GM12873 (cell line): ENCODE data around the gene TYROBP.

Experiments
- TF ChIP-seq, protein P1 (sequence below): IDR thresholded peaks from 2 replicates; pipeline ENCODE4 v1.5.1; 2012; ENCODE audit warnings: low read depth, mild to moderate bottlenecking, moderate library complexity, low read length, control low read depth; ENCODE audit not compliant: insufficient read depth; ENCODE audit errors: missing control alignments

Gene TYROBP

DNA sequence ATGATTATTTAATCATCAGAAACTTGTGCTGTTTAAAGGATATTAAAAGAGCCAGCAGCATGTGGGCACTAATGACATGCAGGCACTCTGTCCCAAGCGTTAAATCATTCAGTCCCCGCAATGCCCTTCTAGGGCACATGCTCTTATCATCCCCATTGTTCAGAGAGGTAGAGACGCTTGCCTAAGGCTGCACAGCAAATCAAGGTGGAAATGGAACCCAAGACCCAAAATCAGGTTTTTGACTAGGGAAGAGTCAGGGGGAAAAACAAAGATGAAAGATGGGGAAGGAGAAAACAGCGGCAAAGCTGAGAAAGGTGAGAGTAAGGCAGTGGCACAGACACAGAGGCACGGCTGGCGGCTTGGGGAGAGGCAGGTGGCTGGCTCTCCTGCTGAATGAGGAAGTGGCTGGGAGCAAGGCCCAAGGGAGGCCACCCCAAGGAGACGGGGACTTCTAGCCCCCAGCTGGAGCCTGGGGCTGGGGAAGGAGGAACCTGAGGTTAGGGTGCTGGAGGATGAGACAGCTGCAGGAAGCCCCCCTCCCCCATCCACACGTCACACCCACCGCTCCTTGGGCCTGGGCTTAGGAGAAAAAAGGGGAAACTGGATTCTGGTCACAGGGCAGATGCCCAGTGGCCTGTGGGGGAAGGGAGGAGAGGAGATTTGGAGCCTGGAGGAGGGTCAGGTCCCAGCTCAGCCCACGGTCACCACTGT, 1.0 kb upstream of the TYROBP start:
- TF ChIP-seq, protein P1, sequence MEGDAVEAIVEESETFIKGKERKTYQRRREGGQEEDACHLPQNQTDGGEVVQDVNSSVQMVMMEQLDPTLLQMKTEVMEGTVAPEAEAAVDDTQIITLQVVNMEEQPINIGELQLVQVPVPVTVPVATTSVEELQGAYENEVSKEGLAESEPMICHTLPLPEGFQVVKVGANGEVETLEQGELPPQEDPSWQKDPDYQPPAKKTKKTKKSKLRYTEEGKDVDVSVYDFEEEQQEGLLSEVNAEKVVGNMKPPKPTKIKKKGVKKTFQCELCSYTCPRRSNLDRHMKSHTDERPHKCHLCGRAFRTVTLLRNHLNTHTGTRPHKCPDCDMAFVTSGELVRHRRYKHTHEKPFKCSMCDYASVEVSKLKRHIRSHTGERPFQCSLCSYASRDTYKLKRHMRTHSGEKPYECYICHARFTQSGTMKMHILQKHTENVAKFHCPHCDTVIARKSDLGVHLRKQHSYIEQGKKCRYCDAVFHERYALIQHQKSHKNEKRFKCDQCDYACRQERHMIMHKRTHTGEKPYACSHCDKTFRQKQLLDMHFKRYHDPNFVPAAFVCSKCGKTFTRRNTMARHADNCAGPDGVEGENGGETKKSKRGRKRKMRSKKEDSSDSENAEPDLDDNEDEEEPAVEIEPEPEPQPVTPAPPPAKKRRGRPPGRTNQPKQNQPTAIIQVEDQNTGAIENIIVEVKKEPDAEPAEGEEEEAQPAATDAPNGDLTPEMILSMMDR = no peak

DNA sequence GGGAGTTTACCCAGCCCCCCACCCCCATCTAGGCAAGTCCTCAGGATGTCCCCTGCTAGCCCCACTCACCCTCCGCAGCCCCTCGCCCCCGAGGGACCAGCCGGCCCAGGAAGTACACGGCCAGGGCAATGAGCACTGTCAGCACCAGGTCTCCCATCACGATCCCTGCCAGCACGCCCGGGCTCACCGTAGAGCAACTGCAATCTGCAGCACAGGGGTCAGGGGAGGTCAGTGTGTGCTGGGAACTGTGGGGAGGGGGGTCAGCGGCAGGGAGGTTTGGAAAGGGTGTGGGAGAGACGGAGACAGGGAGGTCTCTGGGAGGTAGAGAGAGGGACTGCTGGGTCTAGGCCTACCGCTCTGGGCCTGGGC, 734 bp downstream of the TYROBP start:
- TF ChIP-seq, protein P1 = no peak

DNA sequence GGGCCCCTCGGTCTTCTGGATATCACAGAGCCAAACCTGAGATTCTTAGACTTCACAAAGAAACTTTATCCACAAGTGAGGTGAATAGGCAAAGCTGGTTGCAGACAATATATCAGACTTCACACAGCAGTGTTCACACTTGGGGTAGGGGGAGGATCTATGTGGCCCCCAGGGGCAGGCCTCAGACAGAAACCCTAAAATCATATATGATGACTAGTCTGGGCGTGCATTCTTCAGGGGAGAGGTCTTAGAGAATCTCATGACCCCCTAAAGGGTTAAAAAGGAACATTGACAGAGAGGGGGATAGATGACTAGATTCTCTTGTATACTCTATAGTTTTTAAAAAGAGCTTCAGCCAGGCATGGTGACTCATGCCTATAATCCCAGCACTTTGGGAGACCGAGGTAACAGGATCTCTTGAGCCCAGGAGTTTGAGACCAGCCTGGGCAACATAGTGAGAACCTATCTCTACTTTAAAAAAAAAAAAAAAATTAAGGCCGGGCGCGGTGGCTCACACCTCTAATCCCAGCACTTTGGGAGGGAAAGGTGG, 2.8 kb downstream of the TYROBP start:
- TF ChIP-seq, protein P1 = no peak

DNA sequence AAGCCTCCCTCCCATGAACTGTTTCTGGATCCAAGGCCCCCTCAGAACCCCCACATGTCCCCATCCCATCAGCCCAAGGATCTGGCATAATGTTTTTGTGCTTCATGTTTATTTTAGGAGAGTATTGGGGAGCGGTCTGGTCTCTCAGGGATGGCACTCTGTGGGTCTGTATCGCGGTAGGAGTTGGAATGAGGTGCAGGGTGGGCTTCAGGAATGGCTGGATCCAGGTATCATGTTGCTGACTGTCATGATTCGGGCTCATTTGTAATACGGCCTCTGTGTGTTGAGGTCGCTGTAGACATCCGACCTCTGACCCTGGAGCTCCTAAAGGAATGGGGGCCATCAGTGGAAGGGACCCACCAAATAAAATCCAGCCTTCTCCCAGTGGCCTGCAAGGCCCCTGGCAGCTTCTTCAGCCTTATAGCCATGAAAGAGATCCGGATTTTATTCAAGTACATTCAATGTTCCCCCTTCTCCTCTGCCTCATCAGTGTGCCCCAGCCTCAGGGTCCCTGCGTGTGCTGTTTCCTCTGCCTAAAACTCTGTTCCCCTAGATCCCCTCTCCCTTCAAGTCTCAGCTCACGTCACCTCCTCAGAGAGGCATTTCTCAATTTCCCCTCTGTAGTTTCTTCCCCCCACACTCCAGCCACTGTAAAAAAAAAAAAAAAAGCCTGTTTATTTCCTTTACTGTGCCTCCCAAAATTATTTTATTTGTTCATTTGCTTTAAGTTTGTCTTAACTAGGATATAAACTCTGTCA, 3.6 kb downstream of the TYROBP start:
- TF ChIP-seq, protein P1 = no peak

DNA sequence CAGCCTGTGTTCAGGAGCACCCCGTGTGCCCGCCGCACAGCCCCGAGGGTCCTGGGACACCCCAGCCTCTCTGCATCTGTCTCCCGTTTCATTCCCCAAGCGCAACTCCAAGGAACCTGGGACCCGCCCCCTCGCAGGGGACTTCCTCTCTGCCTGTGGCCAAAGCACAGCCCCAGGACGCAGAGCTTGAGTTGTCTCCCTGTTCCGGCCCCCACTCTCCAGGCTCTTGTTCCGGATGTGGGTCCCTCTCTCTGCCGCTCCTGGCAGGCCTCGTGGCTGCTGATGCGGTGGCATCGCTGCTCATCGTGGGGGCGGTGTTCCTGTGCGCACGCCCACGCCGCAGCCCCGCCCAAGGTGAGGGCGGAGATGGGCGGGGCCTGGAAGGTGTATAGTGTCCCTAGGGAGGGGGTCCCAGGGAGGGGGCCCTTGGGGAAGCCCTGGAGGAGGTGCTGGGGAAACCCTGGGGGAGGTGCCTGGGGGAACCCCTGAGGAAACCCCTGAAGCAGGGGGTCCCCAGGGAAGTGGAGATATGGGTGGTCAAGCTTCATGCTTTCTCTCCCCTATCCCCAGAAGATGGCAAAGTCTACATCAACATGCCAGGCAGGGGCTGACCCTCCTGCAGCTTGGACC, 4.4 kb downstream of the TYROBP start:
- TF ChIP-seq, protein P1 = no peak

DNA sequence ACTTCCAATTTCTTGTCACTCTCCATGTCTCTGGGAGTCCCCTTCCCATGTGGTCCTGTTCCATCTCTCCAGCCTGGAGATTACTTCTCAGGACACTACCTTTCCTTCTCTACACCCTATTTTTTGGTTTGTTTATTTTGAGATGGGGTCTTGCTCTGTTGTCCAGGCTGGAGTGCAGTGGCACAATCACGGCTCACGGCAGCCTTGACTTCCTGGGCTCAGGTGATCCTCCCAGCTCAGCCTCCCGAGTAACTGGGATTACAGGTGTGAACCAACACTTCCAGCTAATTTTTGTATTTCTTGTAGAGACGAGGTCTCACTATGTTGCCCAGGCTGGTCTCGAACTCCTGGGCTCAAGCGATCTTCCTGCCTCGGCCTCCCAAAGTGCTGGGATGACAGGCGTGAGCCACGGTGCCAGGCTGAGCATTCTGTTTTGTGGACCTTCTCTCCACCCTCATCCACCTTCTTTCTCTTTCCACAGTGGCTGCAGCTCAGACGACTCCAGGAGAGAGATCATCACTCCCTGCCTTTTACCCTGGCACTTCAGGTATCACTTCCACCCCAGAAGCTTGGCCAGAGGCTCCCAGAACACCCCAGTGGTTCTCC, 5.1 kb downstream of the TYROBP start:
- TF ChIP-seq, protein P1 = no peak
